GM18508 (cell line): ENCODE data around the gene RPL35.

Source experiments
- ATAC-seq: cut with Tn5 transposase; IDR thresholded peaks from one replicate; pipeline ENCODE4 v1.9.1; 2021; ENCODE audit warnings: moderate number of reproducible peaks; ENCODE audit not compliant: insufficient read depth, unreplicated experiment

RPL35 gene

GRCh38 chr9:124861342-124862229 lies at the start of gene RPL35, which contains the start of gene ARPC5L:
Gene RPL35 (minus strand): TSS chr9:124861957. CDS start chr9:124861912, 45 bp downstream.
Gene ARPC5L (plus strand): TSS chr9:124862130. CDS start chr9:124869291, 7,161 bp downstream.
- ATAC-seq = peak; percentile 65

- ATAC-seq = no peak
These were observed 46.3 kb upstream of the RPL35 start for GRCh38 chr9:124908098-124908497.

GRCh38 chr9:124906966-124907365 lies 45.2 kb upstream of the RPL35 start:
- ATAC-seq = no peak

- ATAC-seq = no peak
These were observed 38.1 kb upstream of the RPL35 start for GRCh38 chr9:124899845-124900244.

GRCh38 chr9:124897570-124898460 lies 36.1 kb upstream of the RPL35 start:
- ATAC-seq = no peak

- no peak for ATAC-seq
These were observed 33.0 kb upstream of the RPL35 start for GRCh38 chr9:124894741-124895170.

- no peak for ATAC-seq
These were observed 32.4 kb upstream of the RPL35 start for GRCh38 chr9:124894035-124894740.

- no peak for ATAC-seq
These were observed 28.4 kb upstream of the RPL35 start for GRCh38 chr9:124890179-124890578.

- no peak for ATAC-seq
These were observed 27.2 kb upstream of the RPL35 start for GRCh38 chr9:124889006-124889405.

- no peak for ATAC-seq
These were observed 26.1 kb upstream of the RPL35 start for GRCh38 chr9:124887832-124888231.

- ATAC-seq = no peak
These were observed 25.2 kb upstream of the RPL35 start for GRCh38 chr9:124886866-124887492.

GRCh38 chr9:124886461-124886860 lies 24.7 kb upstream of the RPL35 start:
- ATAC-seq = no peak

GRCh38 chr9:124885551-124885950 lies 23.8 kb upstream of the RPL35 start:
- no peak for ATAC-seq

- ATAC-seq = no peak
These were observed 22.6 kb upstream of the RPL35 start for GRCh38 chr9:124884376-124884775.

GRCh38 chr9:124882231-124882630 lies 20.5 kb upstream of the RPL35 start:
- no peak for ATAC-seq

GRCh38 chr9:124881138-124881743 lies 19.5 kb upstream of the RPL35 start:
- no peak for ATAC-seq

- no peak for ATAC-seq
These were observed 18.7 kb upstream of the RPL35 start for GRCh38 chr9:124880501-124880900.

GRCh38 chr9:124879226-124879625 lies 17.5 kb upstream of the RPL35 start:
- ATAC-seq = no peak

GRCh38 chr9:124878518-124878917 lies 16.8 kb upstream of the RPL35 start:
- no peak for ATAC-seq
